Fibroblast of skin of abdomen (primary cell): ENCODE measurements around the gene ZNF783.
"Not testable (repeated sequence)": the region's sequence is repeated elsewhere in the genome, so short reads cannot be mapped to it uniquely, and the experiment has no call there.

ENCODE experiments used
- DNase-seq: peaks from one replicate; pipeline ENCODE4 v3.0.0-alpha.2; 2013

The ZNF783 gene

DNA sequence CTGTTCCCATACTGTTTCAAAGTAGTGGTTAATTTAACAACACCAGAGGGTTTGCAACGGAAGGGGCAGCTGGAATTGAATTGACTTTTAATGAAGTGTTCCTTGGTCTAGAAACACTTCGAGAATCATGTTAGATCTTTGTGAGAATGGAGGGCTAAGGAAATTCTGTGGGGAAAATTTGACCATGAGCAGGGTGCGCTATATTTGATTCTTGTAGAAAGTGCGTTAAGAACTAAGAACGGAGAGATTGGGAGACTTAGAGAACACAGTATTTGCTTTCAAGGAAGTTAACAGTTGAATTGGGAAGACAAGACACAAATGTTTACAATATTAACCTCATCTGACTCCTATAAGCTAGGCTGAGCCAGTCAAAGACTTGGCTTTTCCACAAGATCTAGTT lies 21.4 kb upstream of the ZNF783 start:
- no peak for DNase-seq

DNA sequence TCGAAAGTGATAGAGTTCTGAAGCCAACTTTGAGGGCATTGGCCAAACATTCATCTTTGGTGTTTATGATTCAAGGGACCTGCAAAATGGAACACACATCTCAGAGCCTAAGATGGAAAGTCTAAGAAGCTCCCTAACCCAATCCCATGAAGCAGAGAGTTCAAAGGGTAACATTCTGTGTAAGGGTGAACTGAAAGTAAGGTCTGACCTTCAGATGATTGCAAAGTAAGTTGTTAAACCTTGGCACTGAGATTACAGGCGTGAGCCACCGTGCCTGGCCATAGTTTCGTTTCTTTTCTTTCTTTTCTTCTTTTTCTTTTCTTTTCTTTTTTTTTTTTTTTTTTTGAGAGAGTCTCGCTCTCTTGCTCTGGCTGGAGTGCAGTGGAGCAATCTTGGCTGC lies 20.3 kb upstream of the ZNF783 start:
- no peak for DNase-seq

DNA sequence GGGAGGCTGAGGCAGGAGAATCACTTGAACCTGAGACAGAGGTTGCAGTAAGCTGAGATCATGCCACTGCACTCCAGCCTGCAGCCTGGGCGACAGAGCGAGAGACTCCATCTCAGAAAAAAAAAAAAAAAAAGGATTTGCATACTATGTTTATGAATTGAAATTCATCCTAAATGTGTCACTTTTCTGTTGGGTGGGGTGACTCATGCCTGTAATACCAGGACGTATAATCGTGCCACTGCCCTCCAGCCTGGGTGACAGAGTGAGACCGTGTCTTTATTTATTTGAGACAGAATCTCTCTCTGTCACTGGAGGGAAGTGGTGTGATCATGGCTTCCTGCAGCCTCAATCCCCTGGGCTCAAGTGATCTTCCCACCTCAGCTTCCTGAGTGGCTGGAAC lies 16.8 kb upstream of the ZNF783 start:
- DNase-seq: no peak

DNA sequence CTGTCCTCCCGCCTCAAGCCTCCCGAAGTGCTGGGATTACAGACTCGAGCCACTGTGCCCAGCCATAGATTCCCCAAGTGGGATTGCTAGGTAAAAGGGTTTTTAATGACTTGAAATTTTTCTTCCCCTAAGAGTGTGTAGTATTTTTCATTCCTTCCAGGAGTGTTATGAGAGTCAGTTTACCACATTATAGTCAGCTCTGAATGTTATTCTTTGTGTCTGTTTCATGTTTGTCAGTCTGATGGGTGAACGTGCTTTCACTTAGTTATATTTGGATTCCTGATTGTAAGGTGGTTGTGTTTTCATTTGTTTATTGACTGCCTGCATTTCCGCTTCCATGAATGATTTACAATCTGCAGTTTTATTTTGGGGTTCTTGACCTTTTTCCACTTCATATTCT lies 16.3 kb upstream of the ZNF783 start:
- no peak for DNase-seq

DNA sequence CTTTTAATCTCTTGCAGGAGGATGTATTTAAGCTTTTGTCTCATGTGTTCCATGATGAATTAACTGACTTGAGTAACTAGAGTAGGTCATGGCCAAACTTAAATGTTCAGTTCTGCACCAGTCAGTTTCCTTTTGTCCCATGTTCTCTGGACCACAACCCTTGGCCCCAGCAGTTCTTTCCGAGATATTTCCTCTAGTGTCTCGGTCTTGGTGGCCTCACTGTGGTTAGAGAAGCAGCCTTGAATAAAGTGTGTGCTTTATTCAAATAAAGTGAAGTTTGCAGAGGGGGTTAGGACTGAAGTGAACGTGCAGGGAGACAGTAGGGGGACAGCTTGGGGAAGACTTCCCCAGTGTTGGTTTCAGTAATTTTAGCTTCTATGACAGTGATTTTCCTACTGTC lies 13.2 kb upstream of the ZNF783 start:
- DNase-seq: no peak

DNA sequence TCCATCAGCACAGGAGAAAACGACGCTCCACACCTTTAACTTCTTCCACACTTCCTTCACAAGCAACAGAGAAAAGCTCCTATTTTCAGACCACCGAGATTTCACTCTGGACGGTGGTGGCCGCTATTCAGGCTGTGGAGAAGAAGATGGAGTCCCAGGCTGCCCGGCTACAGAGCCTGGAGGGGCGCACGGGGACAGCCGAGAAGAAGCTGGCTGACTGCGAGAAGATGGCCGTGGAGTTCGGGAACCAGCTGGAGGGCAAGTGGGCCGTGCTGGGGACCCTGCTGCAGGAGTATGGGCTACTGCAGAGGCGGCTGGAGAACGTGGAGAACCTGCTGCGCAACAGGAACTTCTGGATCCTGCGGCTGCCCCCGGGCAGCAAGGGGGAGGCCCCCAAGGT lies 11.8 kb upstream of the ZNF783 start:
- not testable (repeated sequence) for DNase-seq

DNA sequence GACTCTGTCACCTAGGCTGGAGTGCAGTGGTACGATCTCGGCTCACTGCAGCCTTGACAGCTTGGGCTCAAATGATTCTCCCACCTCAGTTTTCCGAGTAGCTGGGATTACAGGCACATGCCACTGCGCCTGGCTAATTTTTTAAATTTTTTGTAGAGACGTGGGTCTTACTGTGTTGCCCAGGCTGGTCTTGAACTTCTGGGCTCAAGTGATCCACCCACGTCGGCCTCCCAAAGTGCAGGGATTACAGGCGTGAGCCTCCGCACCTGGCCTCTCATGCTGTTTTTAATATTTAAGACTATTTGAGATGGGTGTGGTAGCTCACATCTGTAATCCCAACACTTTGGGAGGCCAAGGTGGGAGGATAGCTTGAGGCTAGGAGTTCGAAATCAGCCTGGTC lies 10.5 kb upstream of the ZNF783 start:
- DNase-seq: not testable (repeated sequence)

DNA sequence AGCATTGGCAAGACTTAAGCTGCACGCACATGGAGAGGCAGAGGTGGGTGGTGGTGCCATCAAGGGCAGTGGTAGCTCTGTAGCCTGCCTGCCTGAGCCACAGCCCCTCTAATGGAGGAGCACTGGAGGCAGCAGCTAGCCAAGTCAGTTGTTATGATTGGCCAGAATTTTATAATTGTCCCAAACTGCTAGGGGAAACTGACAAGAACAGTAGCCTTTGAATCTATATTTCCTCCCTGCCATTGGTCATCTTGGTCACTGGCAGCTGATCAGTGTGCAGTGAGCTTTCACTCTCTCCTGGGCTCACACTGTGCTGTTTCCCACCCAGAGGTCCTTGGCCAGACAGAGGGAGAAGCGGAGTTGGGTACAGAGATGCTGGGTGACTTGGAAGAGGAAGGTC lies 9.6 kb upstream of the ZNF783 start:
- no peak for DNase-seq

DNA sequence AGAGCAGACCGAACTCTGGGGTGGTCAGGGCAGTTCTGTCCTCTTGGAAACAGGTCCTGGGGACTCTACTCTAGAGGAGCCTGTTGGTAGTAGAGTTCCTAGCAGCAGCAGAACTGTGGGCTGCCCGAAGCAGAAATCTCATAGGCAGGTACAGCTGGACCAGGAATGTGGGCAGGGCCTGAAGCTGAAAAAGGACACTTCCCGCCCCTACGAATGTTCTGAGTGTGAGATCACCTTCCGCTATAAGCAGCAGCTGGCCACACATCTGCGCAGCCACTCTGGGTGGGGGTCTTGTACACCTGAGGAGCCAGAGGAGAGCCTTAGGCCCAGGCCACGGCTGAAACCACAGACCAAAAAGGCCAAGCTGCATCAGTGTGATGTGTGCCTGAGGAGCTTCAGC lies 8.3 kb upstream of the ZNF783 start:
- DNase-seq: no peak

DNA sequence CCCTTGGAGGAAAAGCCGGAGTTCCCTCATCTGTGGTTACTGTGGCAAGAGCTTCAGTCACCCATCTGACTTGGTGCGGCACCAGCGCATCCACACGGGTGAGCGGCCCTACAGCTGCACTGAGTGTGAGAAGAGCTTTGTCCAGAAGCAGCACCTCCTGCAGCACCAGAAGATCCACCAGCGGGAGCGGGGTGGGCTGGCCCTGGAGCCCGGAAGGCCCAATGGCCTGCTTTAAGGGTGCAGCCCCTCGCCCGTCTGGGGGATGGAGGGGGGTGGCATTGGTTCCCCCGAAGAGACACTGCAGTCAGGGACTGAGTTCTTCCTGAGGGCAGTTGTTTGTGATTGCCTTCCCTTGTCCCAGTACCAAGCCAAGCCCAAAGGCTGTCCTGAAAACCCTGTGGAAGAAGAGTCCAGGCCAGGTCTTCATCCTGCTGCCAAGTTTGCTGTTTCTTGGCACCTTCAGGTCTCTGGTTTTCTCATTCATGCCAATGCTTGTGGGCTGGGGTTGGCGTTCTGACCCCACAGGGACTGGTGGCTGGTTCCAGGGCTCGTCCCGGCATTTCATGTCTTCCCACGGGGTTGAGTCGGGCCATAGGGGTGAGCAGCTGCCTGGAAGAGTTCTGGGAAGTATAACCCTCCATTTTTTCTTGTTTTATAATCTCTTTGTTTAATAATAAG lies 7.7 kb upstream of the ZNF783 start:
- no peak for DNase-seq

DNA sequence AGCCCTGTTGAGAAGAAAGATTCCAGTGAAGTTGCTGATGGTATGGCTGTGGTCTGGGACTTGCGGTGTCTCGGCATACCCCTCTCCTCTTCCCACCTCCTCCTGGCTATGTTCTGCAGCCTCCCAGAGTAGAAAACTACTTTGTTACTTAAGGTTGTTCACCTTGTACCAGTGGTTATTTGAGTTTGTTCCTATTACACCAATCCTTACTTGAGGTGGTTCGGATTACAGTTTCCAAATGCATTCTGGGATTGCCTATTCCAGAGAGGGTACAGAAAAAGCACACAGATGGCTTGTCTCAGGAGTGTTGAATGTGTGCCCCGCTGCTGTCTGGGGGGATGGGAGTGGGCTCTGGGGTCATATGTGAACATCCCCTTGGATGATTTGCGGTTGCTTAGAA lies 6.8 kb upstream of the ZNF783 start:
- DNase-seq: no peak

DNA sequence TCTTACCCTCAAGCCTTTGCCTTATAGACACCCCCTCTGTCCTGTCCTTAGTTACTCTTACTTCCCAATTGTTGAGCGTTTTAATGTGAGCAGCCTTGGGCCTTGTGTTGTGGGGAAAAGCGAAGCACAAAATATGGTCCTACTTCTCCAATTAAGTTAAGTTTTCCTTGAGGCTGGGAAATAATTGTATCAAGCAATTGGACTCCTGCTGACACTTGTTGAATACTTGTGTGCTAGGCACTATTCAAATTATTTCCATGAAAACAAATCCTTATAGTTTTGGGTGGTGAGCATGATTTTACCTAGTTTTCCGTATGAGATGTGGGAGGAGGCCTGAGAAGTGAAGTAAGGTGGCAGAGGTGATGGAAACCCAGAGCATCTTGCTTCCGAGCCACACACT lies 5.4 kb upstream of the ZNF783 start:
- no peak for DNase-seq

DNA sequence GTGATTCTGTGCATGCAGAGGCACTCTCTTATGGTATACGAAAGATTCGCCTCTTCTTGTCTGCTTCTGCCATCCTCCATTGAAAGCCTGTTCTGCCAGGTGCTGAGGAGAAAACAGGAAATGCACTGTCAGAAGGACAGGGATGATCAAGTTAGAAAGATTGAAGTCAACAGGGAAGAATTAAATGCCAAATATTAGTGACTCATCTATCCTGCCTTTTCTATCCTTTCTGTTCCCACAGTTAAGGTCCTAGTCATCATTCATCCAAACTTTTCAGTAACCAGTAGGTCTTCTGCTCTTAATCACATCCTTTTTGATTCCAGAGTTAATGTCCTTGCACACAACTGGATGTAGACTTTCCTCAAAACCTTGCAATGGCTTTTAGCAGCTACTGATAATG lies 4.8 kb upstream of the ZNF783 start:
- no peak for DNase-seq

DNA sequence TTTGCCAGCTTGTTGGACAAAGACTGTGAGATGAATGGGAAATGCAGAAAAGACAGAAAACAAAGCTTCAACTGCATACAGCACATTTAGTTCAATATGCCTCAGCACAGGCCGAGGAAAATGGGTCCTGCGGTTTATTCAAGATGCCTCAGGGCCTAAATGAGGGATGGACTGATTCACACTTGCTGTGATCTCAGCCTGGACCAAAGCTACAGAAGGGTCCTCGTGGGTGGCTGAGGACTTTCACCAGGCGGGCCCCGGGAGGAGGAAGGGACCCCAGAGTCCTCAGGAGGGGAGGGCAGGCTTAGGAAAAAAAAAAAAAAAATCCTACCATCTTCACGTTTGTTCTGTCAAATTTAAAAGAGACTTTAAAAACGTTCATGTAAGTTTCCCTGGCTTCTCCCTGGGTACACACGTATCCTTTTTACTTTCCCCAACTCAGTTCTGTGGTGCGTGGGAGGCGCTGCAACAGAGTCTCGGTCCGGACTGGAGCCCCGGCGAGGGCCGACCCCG lies 624 bp upstream of the ZNF783 start:
- DNase-seq: peak; percentile 44

DNA sequence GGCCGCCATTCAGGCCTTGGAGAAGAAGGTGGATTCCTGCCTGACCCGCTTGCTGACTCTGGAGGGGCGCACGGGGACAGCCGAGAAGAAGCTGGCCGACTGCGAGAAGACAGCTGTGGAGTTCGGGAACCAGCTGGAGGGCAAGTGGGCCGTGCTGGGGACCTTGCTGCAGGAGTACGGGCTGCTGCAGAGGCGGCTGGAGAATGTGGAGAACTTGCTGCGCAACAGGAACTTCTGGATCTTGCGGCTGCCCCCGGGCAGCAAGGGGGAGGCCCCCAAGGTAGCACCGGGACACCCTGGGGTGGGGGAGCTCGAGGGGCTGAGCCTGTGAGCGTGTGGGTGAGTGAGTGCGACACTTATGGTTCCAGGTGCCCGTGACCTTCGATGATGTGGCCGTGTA lies 4.5 kb downstream of the ZNF783 start:
- no peak for DNase-seq

DNA sequence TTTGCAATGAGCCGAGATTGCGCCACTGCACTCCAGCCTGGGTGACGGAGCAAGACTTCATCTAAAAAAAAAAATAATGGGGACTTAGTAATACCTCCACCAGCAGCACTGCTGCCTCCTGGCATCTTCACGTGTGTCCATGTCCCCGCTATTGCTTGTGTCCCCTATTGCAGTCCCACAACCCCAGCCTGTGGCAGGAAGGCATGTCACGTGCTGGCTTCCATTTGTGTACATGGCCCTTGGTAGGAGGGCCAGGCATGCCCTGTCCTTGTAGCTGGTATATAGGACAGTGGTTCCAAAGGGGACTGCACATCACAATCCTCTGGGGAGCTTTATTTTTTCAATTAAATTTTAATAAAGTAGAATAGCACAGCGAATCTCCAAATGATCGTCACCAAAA lies 5.7 kb downstream of the ZNF783 start:
- no peak for DNase-seq

DNA sequence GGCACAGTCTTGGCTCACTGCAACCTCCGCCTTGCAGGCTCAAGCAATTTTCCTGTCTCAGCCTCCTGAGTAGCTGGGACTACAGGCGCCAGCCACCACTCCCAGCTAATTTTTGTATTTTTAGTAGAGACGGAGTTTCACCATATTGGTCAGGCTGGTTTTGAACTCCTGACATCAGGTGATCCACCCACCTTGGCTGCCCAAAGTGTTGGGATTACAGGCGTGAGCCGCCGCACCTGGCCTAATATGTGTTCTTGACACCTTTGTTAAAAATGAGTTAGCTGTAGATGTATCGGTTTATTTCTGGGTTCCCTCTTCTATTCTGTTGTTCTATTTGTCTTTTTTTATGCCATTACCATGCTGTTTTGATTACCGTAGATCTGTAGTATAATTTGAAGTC lies 12.4 kb downstream of the ZNF783 start:
- not testable (repeated sequence) for DNase-seq

DNA sequence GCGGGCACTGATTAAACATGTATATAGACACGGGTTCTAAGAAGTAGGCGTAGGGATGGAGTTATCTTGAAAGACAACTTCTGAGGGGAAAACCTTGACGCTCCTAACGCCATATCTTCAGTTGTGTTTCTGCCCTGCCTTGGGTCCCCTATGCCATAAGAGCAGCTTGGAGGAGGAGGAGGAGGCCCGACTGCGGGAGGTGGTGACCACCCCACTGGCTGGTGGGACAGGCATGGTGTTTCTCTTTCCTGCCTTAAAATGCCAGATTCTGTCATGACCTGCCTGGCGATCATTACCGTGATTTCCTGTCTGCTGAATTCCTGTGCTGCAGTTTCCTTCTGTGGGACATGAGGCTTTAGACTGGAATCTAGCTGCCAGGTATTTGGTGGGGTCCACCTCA lies 15.9 kb downstream of the ZNF783 start:
- no peak for DNase-seq

DNA sequence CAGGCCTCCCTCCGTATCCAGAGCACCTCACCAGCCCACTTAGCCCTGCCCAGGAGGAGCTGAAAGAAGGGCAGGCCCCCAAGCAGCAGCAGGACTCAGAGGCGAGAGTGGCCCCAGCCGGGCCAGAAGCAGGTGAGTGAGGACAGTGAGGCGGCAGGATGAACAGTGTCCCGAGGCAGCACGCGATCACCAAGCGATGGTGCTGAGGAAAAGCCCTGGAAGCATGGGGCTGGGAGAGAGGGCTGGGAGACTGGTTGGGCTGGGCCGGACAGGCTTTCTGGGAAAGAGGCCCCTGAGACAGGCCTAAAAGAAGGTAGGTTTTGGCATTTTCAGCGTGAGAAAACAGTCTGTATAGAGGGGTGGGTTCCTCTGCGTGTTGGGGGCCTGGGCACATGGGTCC lies 16.4 kb downstream of the ZNF783 start:
- no peak for DNase-seq

DNA sequence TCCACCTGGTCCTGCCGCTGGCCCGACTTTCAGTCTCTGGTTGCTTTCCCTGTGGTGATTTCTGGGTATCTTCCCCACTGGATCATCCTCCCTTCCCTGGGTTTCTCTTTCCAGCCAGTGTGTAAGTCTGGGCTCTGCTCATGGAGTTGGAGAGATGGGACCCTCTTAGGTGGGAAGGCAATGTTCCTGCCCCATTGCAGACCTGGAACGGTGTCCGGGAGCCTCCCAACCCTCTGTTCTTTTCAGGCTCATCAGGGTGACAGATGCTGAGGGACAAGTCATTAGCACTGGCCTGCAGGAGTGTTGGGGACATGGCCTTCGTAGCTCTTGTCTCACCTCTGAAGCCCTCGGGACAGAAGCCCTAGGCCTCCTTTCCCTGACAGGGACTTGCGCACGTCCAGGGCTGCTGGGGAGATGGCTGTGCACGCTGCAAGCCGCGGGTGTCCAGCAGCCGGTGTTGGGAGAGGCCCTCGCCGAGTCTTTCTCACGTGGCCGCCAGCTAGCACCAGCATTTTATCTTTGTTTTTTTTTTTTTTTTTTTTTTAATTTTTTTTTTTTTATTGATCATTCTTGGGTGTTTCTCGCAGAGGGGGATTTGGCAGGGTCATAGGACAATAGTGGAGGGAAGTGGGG lies 17.2 kb downstream of the ZNF783 start:
- DNase-seq: no peak

DNA sequence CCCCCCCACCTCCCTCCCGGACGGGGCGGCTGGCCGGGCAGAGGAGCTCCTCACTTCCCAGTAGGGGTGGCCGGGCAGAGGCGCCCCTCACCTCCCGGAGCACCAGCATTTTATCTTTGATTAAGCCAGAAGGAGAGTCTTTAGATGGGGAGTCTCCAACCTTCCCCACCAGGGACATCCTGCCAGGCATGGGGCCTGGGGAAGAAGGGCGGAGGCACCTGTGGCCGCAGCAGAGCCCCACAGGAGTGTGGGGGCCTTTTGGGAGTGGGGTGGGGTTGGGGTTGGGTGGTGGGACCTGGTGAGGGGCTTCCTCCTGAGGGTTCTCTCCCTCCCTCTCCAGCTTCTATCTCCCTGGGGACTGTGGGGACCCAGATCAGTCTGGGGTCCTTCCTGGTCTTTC lies 18.2 kb downstream of the ZNF783 start:
- no peak for DNase-seq

DNA sequence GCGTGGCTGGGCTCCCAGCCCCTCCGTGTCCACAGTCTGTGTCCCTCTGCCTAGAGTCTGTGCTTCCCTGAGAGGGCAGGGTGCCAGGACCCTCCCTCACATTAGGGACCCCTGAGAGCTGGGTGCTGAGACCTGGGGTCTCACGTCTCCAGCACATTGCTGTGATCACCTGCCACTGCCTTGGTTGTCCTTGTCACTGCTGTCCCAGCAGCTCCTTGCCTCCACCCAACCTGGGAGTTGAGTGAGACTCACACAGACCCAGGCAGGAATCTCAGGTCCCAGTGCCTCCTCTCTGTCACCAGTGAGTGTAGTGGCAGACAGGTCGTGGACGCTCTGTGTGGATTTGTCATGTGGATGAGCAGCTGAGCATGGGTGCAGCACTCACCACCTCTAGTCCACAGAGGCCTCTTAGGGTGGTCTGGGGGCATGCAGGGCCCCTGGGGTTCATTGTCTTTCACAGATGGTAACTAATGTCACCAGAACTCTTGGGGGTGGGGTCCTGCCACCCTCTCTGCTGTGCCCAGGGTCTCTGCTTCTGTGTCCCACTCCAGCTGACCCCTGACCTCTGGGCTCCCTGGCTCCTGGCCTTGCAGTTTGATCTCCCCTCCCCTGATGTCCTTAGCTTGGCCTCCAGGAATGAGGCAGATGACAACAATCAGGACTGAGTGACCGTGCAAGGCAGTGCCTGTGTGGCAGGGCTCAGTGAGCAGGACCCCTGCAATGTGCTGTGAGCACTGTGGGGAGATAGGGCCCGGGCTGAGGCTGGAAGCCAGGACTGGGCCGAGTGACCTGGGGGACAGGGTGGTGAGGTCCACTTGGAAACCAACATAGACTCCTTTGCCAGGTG lies 18.9 kb downstream of the ZNF783 start:
- DNase-seq: no peak

DNA sequence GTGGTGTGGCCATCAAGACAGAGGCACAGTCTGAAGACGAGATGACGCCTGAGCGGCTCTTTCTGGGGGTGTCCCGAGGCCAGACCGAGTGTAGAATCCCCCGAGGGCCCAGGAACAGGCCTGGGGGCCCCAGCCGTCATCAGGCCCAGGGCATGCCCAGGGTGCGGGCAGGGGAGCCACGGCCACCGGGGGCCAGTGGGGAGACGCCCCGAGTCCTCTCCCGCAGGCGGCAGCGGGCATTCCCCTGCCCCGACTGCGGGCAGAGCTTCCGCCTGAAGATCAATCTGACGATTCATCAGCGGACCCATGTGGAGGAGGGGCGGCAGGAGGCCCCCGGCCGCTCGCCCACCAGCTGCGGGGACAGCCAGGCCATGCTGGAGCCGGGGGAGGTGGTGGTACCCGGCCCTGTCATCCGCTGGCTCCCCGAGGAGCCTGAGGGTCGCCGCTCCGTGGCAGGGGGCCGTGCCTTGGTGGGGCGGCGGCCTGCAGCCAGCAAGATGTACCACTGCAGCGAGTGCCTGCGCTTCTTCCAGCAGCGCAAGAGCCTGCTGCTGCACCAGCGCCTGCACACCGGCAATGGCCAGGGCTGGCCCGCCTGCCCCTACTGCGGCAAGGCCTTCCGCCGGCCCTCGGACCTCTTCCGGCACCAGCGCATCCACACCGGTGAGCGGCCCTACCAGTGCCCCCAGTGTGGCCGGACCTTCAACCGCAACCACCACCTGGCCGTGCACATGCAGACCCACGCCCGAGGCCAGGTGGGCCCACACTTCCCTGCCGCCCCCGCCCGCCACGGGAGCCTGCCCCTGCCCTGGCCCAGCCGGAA lies 19.7 kb downstream of the ZNF783 start:
- no peak for DNase-seq
